Left kidney (tissue), 8 donors: ENCODE measurements around the gene PCDHB16. TPM values are rescaled to one million over a fixed set of nuclear protein-coding genes. Genes with fewer than 3 reads are reported as not detected.
"Not testable (repeated sequence)": the region's sequence is repeated elsewhere in the genome, so short reads cannot be mapped to it uniquely, and the experiment has no call there.

Experiments used
- DNase-seq: peaks from one replicate; pipeline ENCODE4 v3.0.0-alpha.2; 2013
- long read RNA-seq, 8 donors: transcript quantifications; one replicate each; lab custom pipeline, GENCODE V29; 2026
- polyA plus RNA-seq: library from polyadenylated mRNA; unstranded; fragments of 120-200 nt; gene quantifications from one replicate; pipeline ENCODE4 v1.2.1, GENCODE V29; 2013; ENCODE audit not compliant: insufficient read length

Gene PCDHB16
- polyA plus RNA-seq = 8.1 TPM
- long read RNA-seq, donor 1, full-length matches to known transcripts = 13 of 13 reads
- long read RNA-seq, donor 1, partial matches to known transcripts = 0 of 13 reads
- long read RNA-seq, donor 1, other reads (novel, unspliced or antisense) = 0 of 13 reads
- long read RNA-seq, donor 2, full-length matches to known transcripts = 6 of 6 reads
- long read RNA-seq, donor 2, partial matches to known transcripts = 0 of 6 reads
- long read RNA-seq, donor 2, other reads (novel, unspliced or antisense) = 0 of 6 reads
- long read RNA-seq, donor 3, full-length matches to known transcripts = 12 of 12 reads
- long read RNA-seq, donor 3, partial matches to known transcripts = 0 of 12 reads
- long read RNA-seq, donor 3, other reads (novel, unspliced or antisense) = 0 of 12 reads
- long read RNA-seq, donor 4, full-length matches to known transcripts = 1 of 1 reads
- long read RNA-seq, donor 4, partial matches to known transcripts = 0 of 1 reads
- long read RNA-seq, donor 4, other reads (novel, unspliced or antisense) = 0 of 1 reads
- long read RNA-seq, donor 5, full-length matches to known transcripts = 8 of 8 reads
- long read RNA-seq, donor 5, partial matches to known transcripts = 0 of 8 reads
- long read RNA-seq, donor 5, other reads (novel, unspliced or antisense) = 0 of 8 reads
- long read RNA-seq, donor 6, full-length matches to known transcripts = 10 of 10 reads
- long read RNA-seq, donor 6, partial matches to known transcripts = 0 of 10 reads
- long read RNA-seq, donor 6, other reads (novel, unspliced or antisense) = 0 of 10 reads
- long read RNA-seq, donor 7, full-length matches to known transcripts = 10 of 10 reads
- long read RNA-seq, donor 7, partial matches to known transcripts = 0 of 10 reads
- long read RNA-seq, donor 7, other reads (novel, unspliced or antisense) = 0 of 10 reads
- long read RNA-seq, donor 8, full-length matches to known transcripts = 3 of 3 reads
- long read RNA-seq, donor 8, partial matches to known transcripts = 0 of 3 reads
- long read RNA-seq, donor 8, other reads (novel, unspliced or antisense) = 0 of 3 reads

DNA sequence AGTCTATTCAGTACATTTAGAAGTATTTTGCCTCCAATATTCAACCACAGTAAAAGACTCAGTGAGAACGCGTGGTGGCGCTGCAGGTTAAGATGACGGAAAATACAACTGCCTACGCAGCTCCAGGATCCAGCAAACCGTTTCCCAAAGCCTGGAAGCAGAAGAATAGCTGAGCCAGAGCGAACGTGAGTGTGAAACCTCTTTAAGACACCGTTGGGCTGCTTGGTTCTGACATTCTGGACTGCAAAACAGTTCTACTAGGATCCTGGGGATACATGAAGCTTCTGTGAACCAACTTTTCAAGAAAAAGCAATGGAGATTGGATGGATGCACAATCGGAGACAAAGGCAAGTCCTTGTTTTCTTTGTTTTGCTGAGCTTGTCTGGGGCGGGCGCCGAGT lies at the start of gene PCDHB16:
PCDHB16 (plus strand) TSS at position 140 of the 400 bp plus-strand sequence; CDS start at position 313, 173 bp downstream.
- DNase-seq = no peak

DNA sequence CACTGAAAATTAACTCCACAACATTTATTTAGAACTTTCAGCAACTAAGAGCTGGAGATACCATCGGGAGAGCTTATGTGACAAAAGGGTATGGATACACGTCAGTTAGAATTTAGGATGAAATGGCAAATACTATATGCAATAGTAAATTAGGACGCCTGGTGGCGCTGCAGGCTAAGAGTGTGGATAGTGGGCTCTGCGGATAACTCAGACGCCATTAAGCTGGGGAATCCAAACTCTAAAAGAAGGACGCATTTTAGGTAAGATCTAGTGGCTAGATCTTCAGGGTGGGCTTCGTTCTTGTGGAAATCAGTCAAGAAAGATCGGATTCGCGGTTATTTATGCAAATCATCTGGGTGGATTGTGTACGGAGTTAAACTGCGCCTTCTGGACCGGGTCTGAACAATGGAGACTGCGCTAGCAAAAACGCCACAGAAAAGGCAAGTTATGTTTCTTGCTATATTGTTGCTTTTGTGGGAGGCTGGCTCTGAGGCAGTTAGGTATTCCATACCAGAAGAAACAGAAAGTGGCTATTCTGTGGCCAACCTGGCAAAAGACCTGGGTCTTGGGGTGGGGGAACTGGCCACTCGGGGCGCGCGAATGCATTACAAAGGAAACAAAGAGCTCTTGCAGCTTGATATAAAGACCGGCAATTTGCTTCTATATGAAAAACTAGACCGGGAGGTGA lies 47.0 kb upstream of the PCDHB16 start, which contains the start of gene PCDHB5:
PCDHB5 (plus strand) TSS at position 177 of the 688 bp plus-strand sequence; CDS start at position 406, 229 bp downstream.
- DNase-seq = no peak

DNA sequence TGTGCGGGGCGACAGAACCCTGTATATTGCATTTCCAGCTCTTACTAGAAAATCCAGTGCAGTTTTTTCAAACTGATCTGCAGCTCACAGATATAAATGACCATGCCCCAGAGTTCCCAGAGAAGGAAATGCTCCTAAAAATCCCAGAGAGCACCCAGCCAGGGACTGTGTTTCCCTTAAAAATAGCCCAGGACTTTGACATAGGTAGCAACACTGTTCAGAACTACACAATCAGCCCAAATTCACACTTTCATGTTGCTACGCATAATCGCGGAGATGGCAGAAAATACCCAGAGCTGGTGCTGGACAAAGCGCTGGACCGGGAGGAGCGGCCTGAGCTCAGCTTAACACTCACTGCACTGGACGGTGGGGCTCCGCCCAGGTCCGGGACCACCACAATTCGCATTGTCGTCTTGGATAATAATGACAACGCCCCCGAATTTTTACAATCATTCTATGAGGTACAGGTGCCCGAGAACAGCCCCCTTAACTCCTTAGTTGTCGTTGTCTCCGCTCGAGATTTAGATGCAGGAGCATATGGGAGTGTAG lies 46.4 kb upstream of the PCDHB16 start:
- DNase-seq = no peak

DNA sequence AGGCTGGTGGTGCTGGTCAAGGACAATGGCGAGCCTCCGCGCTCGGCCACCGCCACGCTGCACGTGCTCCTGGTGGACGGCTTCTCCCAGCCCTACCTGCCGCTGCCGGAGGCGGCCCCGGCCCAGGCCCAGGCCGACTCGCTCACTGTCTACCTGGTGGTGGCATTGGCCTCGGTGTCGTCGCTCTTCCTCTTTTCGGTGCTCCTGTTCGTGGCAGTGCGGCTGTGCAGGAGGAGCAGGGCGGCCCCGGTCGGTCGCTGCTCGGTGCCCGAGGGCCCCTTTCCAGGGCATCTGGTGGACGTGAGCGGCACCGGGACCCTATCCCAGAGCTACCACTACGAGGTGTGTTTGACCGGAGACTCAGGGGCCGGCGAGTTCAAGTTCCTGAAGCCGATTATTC lies 44.8 kb upstream of the PCDHB16 start:
- not testable (repeated sequence) for DNase-seq

DNA sequence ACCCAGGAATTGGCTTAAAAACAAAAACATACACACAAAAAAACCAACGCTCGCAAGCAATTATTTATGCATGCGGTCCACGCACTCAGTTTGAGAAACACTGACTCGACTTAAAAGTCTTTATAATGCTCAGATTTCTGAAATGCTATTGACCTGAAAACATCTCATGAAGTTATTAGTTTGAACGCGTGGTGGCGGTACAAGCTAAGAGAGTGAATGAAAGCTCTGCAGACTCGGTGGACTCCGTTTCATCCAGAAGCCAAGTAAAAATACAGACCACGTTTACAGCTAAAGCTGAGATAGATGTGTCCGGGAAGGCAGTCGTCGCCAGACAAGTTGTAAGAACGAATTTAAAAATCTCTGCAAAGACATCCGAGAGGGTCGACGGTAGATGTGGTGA lies 32.4 kb upstream of the PCDHB16 start, which contains the start of gene PCDHB6:
PCDHB6 (plus strand) TSS at position 246 of the 400 bp plus-strand sequence. CDS start 201 bp downstream, outside the sequence.
- DNase-seq = no peak

DNA sequence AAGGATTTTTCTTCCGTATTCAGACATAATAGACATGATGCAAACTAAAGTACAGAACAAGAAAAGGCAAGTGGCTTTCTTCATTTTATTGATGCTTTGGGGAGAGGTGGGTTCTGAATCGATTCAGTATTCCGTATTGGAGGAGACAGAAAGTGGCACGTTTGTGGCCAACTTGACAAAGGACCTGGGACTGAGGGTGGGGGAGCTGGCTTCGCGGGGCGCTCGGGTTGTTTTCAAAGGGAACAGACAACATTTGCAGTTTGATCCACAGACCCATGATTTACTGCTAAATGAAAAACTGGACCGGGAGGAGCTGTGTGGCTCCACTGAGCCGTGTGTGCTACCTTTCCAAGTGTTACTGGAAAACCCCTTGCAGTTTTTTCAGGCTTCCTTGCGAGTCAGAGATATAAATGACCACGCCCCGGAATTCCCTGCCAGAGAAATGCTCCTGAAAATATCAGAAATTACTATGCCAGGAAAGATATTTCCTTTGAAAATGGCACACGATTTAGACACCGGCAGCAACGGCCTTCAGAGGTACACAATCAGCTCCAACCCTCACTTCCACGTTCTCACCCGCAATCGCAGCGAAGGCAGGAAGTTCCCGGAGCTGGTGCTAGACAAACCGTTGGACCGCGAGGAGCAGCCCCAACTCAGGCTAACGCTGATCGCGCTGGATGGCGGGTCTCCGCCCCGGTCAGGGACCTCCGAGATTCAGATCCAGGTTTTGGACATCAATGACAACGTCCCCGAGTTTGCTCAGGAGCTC lies 31.8 kb upstream of the PCDHB16 start:
- DNase-seq = no peak

DNA sequence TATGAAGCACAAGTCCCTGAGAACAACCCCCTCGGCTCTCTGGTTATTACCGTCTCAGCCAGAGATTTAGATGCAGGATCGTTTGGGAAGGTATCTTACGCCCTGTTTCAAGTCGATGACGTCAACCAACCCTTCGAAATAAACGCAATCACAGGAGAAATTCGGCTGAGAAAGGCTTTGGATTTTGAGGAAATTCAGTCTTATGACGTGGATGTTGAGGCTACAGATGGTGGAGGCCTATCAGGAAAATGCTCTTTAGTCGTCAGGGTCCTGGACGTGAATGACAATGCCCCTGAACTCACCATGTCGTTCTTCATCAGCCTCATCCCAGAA lies 31.2 kb upstream of the PCDHB16 start:
- DNase-seq = no peak

DNA sequence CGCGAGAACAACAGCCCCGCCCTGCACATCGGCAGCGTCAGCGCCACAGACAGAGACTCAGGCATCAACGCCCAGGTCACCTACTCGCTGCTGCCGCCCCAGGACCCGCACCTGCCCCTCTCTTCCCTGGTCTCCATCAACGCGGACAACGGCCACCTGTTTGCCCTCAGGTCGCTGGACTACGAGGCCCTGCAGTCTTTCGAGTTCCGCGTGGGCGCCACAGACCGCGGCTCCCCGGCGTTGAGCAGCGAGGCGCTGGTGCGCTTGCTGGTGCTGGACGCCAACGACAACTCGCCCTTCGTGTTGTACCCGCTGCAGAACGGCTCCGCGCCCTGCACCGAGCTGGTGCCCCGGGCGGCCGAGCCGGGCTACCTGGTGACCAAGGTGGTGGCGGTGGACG lies 30.6 kb upstream of the PCDHB16 start:
- DNase-seq = not testable (repeated sequence)

DNA sequence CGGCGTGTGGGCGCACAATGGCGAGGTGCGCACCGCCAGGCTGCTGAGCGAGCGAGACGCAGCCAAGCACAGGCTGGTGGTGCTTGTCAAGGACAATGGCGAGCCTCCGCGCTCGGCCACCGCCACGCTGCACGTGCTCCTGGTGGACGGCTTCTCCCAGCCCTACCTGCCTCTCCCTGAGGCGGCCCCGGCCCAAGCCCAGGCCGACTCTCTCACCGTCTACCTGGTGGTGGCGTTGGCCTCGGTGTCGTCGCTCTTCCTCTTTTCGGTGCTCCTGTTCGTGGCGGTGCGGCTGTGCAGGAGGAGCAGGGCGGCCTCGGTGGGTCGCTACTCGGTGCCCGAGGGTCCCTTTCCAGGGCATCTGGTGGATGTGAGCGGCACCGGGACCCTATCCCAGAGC lies 30.1 kb upstream of the PCDHB16 start:
- DNase-seq = not testable (repeated sequence)

DNA sequence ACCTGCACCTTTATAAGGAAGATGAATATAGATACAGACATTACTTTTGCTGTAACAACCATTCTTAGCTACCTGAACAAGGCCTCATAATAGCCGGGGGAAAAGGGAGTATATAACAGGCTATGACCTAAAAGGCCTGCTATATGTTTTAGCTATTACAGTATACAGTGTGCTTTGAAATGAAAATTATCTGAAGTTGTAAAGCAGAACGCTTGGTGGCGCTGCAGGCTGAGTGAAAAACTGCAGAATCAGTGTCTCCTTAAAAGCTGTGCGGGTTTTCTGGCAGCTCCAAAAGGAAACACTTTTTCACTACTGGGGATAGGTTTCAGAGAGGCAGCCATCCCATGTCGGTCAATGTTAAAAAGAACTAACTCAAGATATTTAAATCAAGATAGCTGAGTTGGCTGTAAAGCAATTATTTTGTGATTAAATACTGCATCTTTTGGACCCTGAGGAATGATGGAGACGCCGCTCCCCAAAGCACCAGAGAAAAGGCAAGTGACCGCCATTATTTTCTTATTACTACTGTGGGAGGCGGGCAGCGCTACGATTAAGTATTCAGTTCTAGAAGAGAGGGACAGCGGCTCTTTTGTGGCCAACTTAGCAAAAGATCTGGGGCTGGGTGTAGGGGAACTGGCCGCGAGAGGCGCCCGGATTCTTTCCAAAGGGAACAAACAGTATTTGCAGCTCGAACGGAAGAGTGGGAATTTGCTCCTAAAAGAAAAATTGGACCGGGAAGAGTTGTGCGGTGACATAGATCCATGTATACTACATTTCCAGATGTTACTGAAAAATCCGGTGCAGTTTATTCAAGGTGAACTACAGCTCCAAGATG lies 26.4 kb upstream of the PCDHB16 start:
- no peak for DNase-seq

DNA sequence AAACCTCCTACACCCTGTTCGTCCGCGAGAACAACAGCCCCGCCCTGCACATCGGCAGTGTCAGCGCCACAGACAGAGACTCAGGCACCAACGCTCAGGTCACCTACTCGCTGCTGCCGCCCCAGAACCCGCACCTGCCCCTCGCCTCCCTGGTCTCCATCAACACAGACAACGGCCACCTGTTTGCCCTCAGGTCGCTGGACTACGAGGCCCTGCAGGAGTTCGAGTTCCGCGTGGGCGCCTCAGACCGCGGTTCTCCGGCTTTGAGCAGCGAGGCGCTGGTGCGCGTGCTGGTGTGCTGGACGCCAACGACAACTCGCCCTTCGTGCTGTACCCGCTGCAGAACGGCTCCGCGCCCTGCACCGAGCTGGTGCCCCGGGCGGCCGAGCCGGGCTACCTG lies 24.8 kb upstream of the PCDHB16 start:
- not testable (repeated sequence) for DNase-seq

DNA sequence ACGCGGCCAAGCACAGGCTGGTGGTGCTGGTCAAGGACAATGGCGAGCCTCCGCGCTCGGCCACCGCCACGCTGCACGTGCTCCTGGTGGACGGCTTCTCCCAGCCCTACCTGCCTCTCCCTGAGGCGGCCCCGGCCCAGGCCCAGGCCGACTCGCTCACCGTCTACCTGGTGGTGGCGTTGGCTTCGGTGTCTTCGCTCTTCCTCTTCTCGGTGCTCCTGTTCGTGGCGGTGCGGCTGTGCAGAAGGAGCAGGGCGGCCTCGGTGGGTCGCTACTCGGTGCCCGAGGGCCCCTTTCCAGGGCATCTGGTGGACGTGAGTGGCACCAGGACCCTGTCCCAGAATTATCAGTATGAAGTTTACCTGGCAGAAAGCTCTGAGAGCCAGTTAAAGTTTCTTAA lies 24.3 kb upstream of the PCDHB16 start:
- not testable (repeated sequence) for DNase-seq

DNA sequence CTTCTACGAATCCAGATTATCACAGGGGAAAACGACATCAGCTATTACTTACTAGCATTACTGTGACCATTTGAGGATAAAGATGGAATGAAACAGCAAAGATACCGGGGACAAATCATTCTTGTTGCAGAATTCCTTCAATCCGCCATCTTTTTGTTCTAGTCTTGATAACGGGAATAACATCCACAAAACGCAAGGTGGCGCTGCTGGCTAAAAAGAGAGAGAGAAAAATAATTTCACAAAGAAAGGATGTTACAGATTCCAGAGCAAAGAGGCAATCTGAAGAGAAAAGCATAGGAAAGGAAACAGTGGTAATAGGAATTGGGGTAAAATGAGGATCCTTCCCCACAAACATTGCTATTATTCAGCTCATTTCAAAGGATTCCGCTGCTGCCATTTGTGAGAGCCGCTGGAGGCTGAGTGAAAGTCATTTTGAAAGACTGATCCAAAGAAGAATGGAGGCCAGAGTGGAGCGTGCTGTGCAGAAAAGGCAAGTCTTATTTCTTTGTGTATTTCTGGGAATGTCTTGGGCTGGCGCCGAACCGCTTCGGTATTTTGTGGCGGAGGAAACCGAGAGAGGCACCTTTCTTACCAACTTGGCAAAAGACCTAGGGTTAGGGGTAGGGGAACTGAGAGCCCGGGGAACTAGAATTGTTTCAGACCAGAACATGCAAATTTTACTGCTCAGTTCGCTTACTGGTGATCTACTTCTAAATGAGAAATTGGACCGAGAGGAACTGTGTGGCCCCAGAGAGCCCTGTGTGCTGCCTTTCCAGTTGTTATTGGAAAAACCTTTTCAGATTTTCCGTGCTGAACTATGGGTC lies 9.6 kb upstream of the PCDHB16 start, which contains the start of gene PCDHB7:
PCDHB7 (plus strand) TSS at position 264 of the 824 bp plus-strand sequence; CDS start at position 456, 192 bp downstream.
- DNase-seq = peak; percentile 47

DNA sequence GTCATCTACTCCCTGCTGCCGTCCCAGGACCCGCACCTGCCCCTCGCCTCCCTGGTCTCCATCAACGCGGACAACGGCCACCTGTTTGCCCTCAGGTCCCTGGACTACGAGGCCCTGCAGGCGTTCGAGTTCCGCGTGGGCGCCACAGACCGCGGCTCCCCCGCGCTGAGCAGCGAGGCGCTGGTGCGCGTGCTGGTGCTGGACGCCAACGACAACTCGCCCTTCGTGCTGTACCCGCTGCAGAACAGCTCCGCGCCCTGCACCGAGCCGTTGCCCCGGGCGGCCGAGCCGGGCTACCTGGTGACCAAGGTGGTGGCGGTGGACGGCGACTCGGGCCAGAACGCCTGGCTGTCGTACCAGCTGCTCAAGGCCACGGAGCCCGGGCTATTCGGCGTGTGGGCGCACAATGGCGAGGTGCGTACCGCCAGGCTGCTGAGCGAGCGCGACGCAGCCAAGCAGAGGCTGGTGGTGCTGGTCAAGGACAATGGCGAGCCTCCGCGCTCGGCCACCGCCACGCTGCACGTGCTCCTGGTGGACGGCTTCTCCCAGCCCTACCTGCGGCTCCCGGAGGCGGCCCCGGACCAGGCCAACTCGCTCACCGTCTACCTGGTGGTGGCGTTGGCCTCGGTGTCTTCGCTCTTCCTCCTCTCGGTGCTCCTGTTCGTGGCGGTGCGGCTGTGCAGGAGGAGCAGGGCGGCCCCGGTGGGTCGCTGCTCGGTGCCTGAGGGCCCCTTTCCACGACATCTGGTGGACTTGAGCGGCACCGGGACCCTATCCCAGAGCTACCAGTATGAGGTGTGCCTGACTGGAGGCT lies 7.7 kb upstream of the PCDHB16 start:
- not testable (repeated sequence) for DNase-seq

DNA sequence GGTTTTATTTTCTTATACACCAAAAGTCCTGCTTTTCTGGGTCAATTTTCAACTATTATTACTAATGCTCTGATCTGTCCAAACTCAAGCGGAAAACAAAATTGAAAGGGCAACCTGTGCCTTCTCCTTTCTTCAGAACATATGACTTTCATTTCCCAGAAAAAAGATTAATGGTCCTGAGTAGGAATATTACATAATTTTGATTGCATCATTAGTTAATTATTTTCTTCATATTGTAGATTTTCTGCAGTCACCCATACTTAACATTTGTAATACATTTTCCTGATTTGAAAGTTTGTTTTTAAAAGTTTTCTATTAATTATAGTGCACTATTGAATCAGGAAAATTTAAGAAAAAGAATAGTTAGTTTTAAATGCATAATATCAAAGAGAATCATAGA lies 6.3 kb upstream of the PCDHB16 start:
- no peak for DNase-seq

DNA sequence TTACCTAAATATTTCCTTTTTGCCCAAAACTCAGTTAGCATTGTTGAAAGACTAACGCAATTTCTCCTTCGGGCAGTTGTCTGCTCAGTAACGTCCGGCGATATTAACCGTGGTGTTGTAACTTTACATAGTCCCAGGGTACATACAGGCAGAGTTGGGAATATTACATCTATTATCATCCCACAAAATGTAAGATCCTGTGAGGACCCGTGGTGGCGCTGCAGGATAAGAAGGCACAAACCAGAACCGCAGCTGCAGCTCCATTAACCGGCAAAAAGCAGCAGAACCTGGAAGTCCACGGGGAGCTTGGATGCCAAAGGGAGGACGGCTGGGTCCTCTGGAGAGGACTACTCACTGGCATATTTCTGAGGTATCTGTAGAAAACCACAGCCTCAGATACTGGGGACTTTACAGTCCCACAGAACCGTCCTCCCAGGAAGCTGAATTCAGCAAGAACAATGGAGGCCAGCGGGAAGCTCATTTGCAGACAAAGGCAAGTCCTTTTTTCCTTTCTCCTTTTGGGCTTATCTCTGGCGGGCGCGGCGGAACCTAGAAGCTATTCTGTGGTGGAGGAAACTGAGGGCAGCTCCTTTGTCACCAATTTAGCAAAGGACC lies 4.5 kb upstream of the PCDHB16 start, which contains the start of gene PCDHB8:
PCDHB8 (plus strand) TSS at position 214 of the 615 bp plus-strand sequence; CDS start at position 459, 245 bp downstream.
- DNase-seq = not testable (repeated sequence)

DNA sequence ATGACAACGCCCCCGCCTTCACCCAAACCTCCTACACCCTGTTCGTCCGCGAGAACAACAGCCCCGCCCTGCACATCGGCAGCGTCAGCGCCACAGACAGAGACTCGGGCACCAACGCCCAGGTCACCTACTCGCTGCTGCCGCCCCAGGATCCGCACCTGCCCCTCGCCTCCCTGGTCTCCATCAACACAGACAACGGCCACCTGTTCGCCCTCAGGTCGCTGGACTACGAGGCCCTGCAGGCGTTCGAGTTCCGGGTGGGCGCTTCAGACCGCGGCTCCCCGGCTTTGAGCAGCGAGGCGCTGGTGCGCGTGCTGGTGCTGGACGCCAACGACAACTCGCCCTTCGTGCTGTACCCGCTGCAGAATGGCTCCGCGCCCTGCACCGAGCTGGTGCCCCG lies 2.8 kb upstream of the PCDHB16 start:
- not testable (repeated sequence) for DNase-seq
